ENCODE results near the gene MARCO.

- TF ChIP-seq CTCF (IDR thresholded peaks at IDR 0.05) (no peak), GATA2 (CRISPR knock-in tag; IDR thresholded peaks at IDR 0.05) (no peak), YY1 (IDR thresholded peaks at IDR 0.05; ENCODE audit: low read depth) (no peak), RFX5 (IDR thresholded peaks at IDR 0.05; ENCODE audit: low read length) (no peak), MXI1 (IDR thresholded peaks at IDR 0.05; ENCODE audit: low read depth, low read length) (no peak), EP300 (IDR thresholded peaks at IDR 0.05; ENCODE audit: borderline replicate concordance in 1 of 2, low read depth in 1 of 2, low read length in 1 of 2) (no peak), MAX (IDR thresholded peaks at IDR 0.05; ENCODE audit: low read depth) (no peak), JUND (IDR thresholded peaks at IDR 0.05) (no peak), TAF1 (IDR thresholded peaks at IDR 0.05; ENCODE audit: borderline replicate concordance, low read depth, low read length) (no peak), TEAD4 (IDR thresholded peaks at IDR 0.05; ENCODE audit: borderline replicate concordance, insufficient read depth) (no peak)
Observed at GRCh38 chr2:118937817-118938216, 4.2 kb upstream of the MARCO start.

Measured in SK-N-SH (cell line).